Measurements from ENCODE around the gene IFT27. TPM values are rescaled to one million over a fixed set of nuclear protein-coding genes. Genes with fewer than 3 reads are reported as not detected.

The IFT27 gene
- polyA plus RNA-seq, 1 donor (not counting 4 experiments of a cell fraction or from before 2014, with no cell fraction given), result 18.5 TPM

DNA sequence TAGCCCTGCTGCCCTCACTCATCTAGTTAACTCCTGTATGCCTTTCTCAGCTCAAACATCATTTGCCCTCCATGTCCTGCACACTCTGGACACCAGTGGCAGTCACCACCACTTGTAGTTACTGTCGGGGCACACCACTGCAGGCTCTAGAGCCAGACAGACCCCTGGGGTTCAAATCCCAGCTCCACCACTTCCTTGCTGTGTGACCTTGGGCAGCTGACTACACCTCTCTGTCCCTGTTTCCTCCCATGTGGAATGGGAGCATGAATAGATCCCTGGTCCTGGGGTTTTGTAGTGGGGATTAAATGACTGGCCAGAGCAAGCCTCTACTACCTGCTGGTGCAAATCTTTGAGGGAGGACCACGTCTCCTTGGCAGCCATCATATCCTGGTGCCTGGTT, 7.8 kb upstream of the IFT27 start:
- dilution Hi-C loops (cut with MboI; ENCODE audit: extremely low pct_ligation_motif_present, low sequenced_read_pairs), result no loop called here
- TF ChIP-seq EZH2 (IDR thresholded peaks at IDR 0.05; ENCODE audit: low read length), result no peak
- TF ChIP-seq, protein P1, sequence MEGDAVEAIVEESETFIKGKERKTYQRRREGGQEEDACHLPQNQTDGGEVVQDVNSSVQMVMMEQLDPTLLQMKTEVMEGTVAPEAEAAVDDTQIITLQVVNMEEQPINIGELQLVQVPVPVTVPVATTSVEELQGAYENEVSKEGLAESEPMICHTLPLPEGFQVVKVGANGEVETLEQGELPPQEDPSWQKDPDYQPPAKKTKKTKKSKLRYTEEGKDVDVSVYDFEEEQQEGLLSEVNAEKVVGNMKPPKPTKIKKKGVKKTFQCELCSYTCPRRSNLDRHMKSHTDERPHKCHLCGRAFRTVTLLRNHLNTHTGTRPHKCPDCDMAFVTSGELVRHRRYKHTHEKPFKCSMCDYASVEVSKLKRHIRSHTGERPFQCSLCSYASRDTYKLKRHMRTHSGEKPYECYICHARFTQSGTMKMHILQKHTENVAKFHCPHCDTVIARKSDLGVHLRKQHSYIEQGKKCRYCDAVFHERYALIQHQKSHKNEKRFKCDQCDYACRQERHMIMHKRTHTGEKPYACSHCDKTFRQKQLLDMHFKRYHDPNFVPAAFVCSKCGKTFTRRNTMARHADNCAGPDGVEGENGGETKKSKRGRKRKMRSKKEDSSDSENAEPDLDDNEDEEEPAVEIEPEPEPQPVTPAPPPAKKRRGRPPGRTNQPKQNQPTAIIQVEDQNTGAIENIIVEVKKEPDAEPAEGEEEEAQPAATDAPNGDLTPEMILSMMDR (optimal IDR thresholded peaks at IDR 0.05 in 1 of 3, IDR thresholded peaks at IDR 0.05 in 1 of 3, conservative IDR thresholded peaks at IDR 0.05 in 1 of 3; ENCODE audit: extremely low read depth in 1 of 3, insufficient read depth in 2 of 3, low read length in 3 of 3), result no peak
- Histone ChIP-seq H3K9ac (ENCODE audit: control insufficient read depth, extremely low read depth, insufficient read depth, low read length) (no peak overlapping the region), H3K36me3 (ENCODE audit: control insufficient read depth in 2 of 2, extremely low read depth in 1 of 2, insufficient read depth in 2 of 2, low read length in 2 of 2) (no peaks in the 10 kb centered on the region), H3K9me1 (ENCODE audit: control insufficient read depth, extremely low read depth, insufficient read depth, low read length) (no peaks in the 10 kb centered on the region), H2AFZ (ENCODE audit: control insufficient read depth, low read length) (no peak overlapping the region), H3K9me3 (ENCODE audit: control insufficient read depth, low read depth, low read length) (no peaks in the 10 kb centered on the region), H4K20me1 (ENCODE audit: control insufficient read depth, extremely low read depth, insufficient read depth, low read length) (no peaks in the 10 kb centered on the region), H3K4me3 (ENCODE audit: control insufficient read depth in 2 of 3, extremely low read depth in 1 of 3, insufficient read depth in 2 of 3, low read depth in 1 of 3, low read length in 3 of 3) (no peak overlapping the region), H3K27ac (ENCODE audit: control insufficient read depth, insufficient read depth, low read length) (no peak overlapping the region), H3K79me2 (ENCODE audit: control insufficient read depth, insufficient read depth, low read length) (no peaks in the 10 kb centered on the region), H3K27me3 (ENCODE audit: control insufficient read depth, extremely low read depth, insufficient read depth, low read length) (no peaks in the 10 kb centered on the region), H3K4me1 (ENCODE audit: control insufficient read depth, extremely low read depth, insufficient read depth, low read length) (peaks cover 5% of the 10 kb centered on the region), H3K4me2 (ENCODE audit: control insufficient read depth, extremely low read depth, insufficient read depth, low read depth, low read length) (no peak overlapping the region)
- FAIRE-seq (no peak), DNase-seq (ENCODE audit: low read depth, low spot score) (no peak)

DNA sequence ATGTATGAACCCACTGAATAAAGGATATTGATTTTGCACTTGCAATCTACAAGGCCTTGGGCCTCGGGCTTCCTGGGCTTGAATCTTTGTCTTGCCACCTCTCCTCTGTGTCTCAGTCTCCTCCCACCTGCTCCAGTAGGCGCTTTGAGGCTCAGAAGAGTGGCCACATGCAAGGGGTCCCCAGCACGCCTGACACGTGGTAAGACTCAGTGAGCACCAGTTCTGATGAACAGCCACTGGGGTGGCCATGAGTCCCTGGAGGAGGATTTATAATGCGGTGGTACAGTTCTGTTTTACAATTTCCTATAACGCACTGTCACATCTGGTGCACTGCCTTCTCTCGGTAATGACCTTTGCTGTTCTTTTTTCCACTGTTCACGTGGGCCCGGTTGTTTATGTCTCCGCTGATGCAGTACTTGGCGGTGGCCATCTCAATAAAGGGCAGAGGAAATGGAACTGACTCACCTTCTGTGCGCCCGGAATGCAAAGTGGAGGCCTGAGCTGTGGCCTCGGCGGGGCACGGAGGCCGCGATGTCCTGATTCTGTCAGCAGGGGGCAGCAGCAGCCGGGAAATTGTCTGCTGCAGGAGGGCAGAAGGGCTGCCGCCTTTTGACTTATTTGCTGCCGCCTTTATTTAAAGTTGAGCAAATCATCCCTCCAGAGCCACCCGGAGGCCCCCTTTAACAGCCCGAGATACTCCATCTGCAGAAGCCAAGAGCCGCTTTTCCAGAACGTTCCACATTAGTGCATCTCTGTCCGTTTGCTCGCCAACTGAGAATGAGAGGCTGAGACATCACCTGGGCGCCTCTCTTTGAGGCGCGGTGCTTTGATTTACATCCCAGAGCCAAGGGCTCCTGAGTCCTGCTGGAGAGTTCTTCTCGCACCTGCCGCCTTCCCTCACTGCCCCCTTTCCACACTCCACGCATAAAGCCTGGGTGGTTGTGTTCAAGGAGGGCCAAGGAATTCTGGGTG, 6.0 kb upstream of the IFT27 start:
- Histone ChIP-seq H3K36me3 (ENCODE audit: control insufficient read depth in 2 of 2, extremely low read depth in 1 of 2, insufficient read depth in 2 of 2, low read length in 2 of 2) (no peaks in the 10 kb centered on the region), H3K4me2 (ENCODE audit: control insufficient read depth, extremely low read depth, insufficient read depth, low read depth, low read length) (no peak overlapping the region), H2AFZ (ENCODE audit: control insufficient read depth, low read length) (peak overlapping the region; percentile 20), H4K20me1 (ENCODE audit: control insufficient read depth, extremely low read depth, insufficient read depth, low read length) (no peaks in the 10 kb centered on the region), H3K9me3 (ENCODE audit: control insufficient read depth, low read depth, low read length) (no peaks in the 10 kb centered on the region), H3K27ac (ENCODE audit: control insufficient read depth, insufficient read depth, low read length) (no peak overlapping the region), H3K4me1 (ENCODE audit: control insufficient read depth, extremely low read depth, insufficient read depth, low read length) (peaks cover 5% of the 10 kb centered on the region), H3K9me1 (ENCODE audit: control insufficient read depth, extremely low read depth, insufficient read depth, low read length) (no peaks in the 10 kb centered on the region), H3K9ac (ENCODE audit: control insufficient read depth, extremely low read depth, insufficient read depth, low read length) (no peak overlapping the region), H3K79me2 (ENCODE audit: control insufficient read depth, insufficient read depth, low read length) (no peaks in the 10 kb centered on the region), H3K27me3 (ENCODE audit: control insufficient read depth, extremely low read depth, insufficient read depth, low read length) (no peaks in the 10 kb centered on the region), H3K4me3 (ENCODE audit: control insufficient read depth in 2 of 3, extremely low read depth in 1 of 3, insufficient read depth in 2 of 3, low read depth in 1 of 3, low read length in 3 of 3) (no peak overlapping the region)
- DNase-seq (ENCODE audit: low read depth, low spot score), result peak; percentile 17
- TF ChIP-seq EZH2 (IDR thresholded peaks at IDR 0.05; ENCODE audit: low read length), result no peak
- TF ChIP-seq, protein P1 (optimal IDR thresholded peaks at IDR 0.05 in 1 of 3, IDR thresholded peaks at IDR 0.05 in 1 of 3, conservative IDR thresholded peaks at IDR 0.05 in 1 of 3; ENCODE audit: extremely low read depth in 1 of 3, insufficient read depth in 2 of 3, low read length in 3 of 3), result peak; percentile 83 to 97 (median 92)
- FAIRE-seq, result peak; percentile 79
- dilution Hi-C loops (cut with MboI; ENCODE audit: extremely low pct_ligation_motif_present, low sequenced_read_pairs), result no loop called here
